Measurements from ENCODE around the gene AATK.

Gene AATK

GRCh38 chr17:81196505-81197408, 30.7 kb upstream of the AATK start:
- no peak overlapping the region for H3K4me3 ChIP-seq (ENCODE audit: insufficient read length, low read depth)
- H3K9me3 ChIP-seq (ENCODE audit: insufficient read depth, low read length): no peaks in the 10 kb centered on the region
- no peak overlapping the region for H3K9ac ChIP-seq (ENCODE audit: insufficient read length, low read depth)
- H3K4me1 ChIP-seq (ENCODE audit: insufficient read depth, insufficient read length): peaks cover 30% of the 10 kb centered on the region
- peaks cover 59% of the 10 kb centered on the region for H3K36me3 ChIP-seq (ENCODE audit: insufficient read depth, insufficient read length, low read length)
- no peaks in the 10 kb centered on the region for H3K27me3 ChIP-seq (ENCODE audit: insufficient read depth, insufficient read length)
- TF ChIP-seq YY1 (IDR thresholded peaks at IDR 0.05; ENCODE audit: insufficient read depth, insufficient read length) (no peak), ZNF274 (IDR thresholded peaks at IDR 0.05; ENCODE audit: low read depth, low read length) (no peak), SUZ12 (IDR thresholded peaks at IDR 0.05; ENCODE audit: extremely low read depth, insufficient read depth, insufficient read length) (no peak)
- DNase-seq (ENCODE audit: low read depth, low spot score): no peak

GRCh38 chr17:81195941-81196495, 30.0 kb upstream of the AATK start:
- Histone ChIP-seq H3K9ac (ENCODE audit: insufficient read length, low read depth) (no peak overlapping the region), H3K4me1 (ENCODE audit: insufficient read depth, insufficient read length) (peaks cover 28% of the 10 kb centered on the region), H3K9me3 (ENCODE audit: insufficient read depth, low read length) (no peaks in the 10 kb centered on the region), H3K36me3 (ENCODE audit: insufficient read depth, insufficient read length, low read length) (peaks cover 66% of the 10 kb centered on the region), H3K27me3 (ENCODE audit: insufficient read depth, insufficient read length) (no peaks in the 10 kb centered on the region), H3K4me3 (ENCODE audit: insufficient read length, low read depth) (no peak overlapping the region)
- DNase-seq (ENCODE audit: low read depth, low spot score): no peak
- TF ChIP-seq ZNF274 (IDR thresholded peaks at IDR 0.05; ENCODE audit: low read depth, low read length) (no peak), SUZ12 (IDR thresholded peaks at IDR 0.05; ENCODE audit: extremely low read depth, insufficient read depth, insufficient read length) (no peak), YY1 (IDR thresholded peaks at IDR 0.05; ENCODE audit: insufficient read depth, insufficient read length) (no peak)

- Histone ChIP-seq H3K4me3 (ENCODE audit: insufficient read length, low read depth) (no peak overlapping the region), H3K36me3 (ENCODE audit: insufficient read depth, insufficient read length, low read length) (peaks cover 74% of the 10 kb centered on the region), H3K9ac (ENCODE audit: insufficient read length, low read depth) (no peak overlapping the region), H3K27me3 (ENCODE audit: insufficient read depth, insufficient read length) (no peaks in the 10 kb centered on the region), H3K4me1 (ENCODE audit: insufficient read depth, insufficient read length) (peaks cover 22% of the 10 kb centered on the region), H3K9me3 (ENCODE audit: insufficient read depth, low read length) (no peaks in the 10 kb centered on the region)
- no peak for DNase-seq (ENCODE audit: low read depth, low spot score)
- TF ChIP-seq YY1 (IDR thresholded peaks at IDR 0.05; ENCODE audit: insufficient read depth, insufficient read length) (no peak), ZNF274 (IDR thresholded peaks at IDR 0.05; ENCODE audit: low read depth, low read length) (no peak)
Observed at GRCh38 chr17:81194941-81195901, 29.2 kb upstream of the AATK start.

- Histone ChIP-seq H3K4me3 (ENCODE audit: insufficient read length, low read depth) (no peak overlapping the region), H3K9ac (ENCODE audit: insufficient read length, low read depth) (no peak overlapping the region), H3K36me3 (ENCODE audit: insufficient read depth, insufficient read length, low read length) (peaks cover 76% of the 10 kb centered on the region), H3K4me1 (ENCODE audit: insufficient read depth, insufficient read length) (peaks cover 22% of the 10 kb centered on the region), H3K27me3 (ENCODE audit: insufficient read depth, insufficient read length) (no peaks in the 10 kb centered on the region), H3K9me3 (ENCODE audit: insufficient read depth, low read length) (no peaks in the 10 kb centered on the region)
- TF ChIP-seq ZNF274 (IDR thresholded peaks at IDR 0.05; ENCODE audit: low read depth, low read length) (no peak), YY1 (IDR thresholded peaks at IDR 0.05; ENCODE audit: insufficient read depth, insufficient read length) (no peak), SUZ12 (IDR thresholded peaks at IDR 0.05; ENCODE audit: extremely low read depth, insufficient read depth, insufficient read length) (no peak)
- DNase-seq (ENCODE audit: low read depth, low spot score): no peak
Observed at GRCh38 chr17:81194225-81194760, 28.3 kb upstream of the AATK start.

GRCh38 chr17:81193470-81194224, 27.6 kb upstream of the AATK start:
- H3K9me3 ChIP-seq (ENCODE audit: insufficient read depth, low read length): no peaks in the 10 kb centered on the region
- H3K27me3 ChIP-seq (ENCODE audit: insufficient read depth, insufficient read length): no peaks in the 10 kb centered on the region
- H3K9ac ChIP-seq (ENCODE audit: insufficient read length, low read depth): peak overlapping the region; percentile 57
- TF ChIP-seq YY1 (IDR thresholded peaks at IDR 0.05; ENCODE audit: insufficient read depth, insufficient read length) (no peak), ZNF274 (IDR thresholded peaks at IDR 0.05; ENCODE audit: low read depth, low read length) (no peak), SUZ12 (IDR thresholded peaks at IDR 0.05; ENCODE audit: extremely low read depth, insufficient read depth, insufficient read length) (no peak)
- peaks cover 22% of the 10 kb centered on the region for H3K4me1 ChIP-seq (ENCODE audit: insufficient read depth, insufficient read length)
- H3K4me3 ChIP-seq (ENCODE audit: insufficient read length, low read depth): no peak overlapping the region
- no peak for DNase-seq (ENCODE audit: low read depth, low spot score)
- H3K36me3 ChIP-seq (ENCODE audit: insufficient read depth, insufficient read length, low read length): peaks cover 76% of the 10 kb centered on the region

- Histone ChIP-seq H3K36me3 (ENCODE audit: insufficient read depth, insufficient read length, low read length) (peaks cover 77% of the 10 kb centered on the region), H3K27me3 (ENCODE audit: insufficient read depth, insufficient read length) (no peaks in the 10 kb centered on the region), H3K4me1 (ENCODE audit: insufficient read depth, insufficient read length) (peaks cover 21% of the 10 kb centered on the region)
Observed at GRCh38 chr17:81193051-81193410, 27.0 kb upstream of the AATK start.

More at GRCh38 chr17:81193051-81193410, 27.0 kb upstream of the AATK start:
- Histone ChIP-seq H3K9ac (ENCODE audit: insufficient read length, low read depth) (peak overlapping the region; percentile 57), H3K4me3 (ENCODE audit: insufficient read length, low read depth) (peak overlapping the region; percentile 2), H3K9me3 (ENCODE audit: insufficient read depth, low read length) (no peaks in the 10 kb centered on the region)
- DNase-seq (ENCODE audit: low read depth, low spot score): no peak
- no peak for TF ChIP-seq YY1 (IDR thresholded peaks at IDR 0.05; ENCODE audit: insufficient read depth, insufficient read length)
- TF ChIP-seq SUZ12 (IDR thresholded peaks at IDR 0.05; ENCODE audit: extremely low read depth, insufficient read depth, insufficient read length): no peak
- TF ChIP-seq ZNF274 (IDR thresholded peaks at IDR 0.05; ENCODE audit: low read depth, low read length): no peak

All from NT2/D1 (cell line).